ENCODE data around the gene SPOCK1. TPM values are rescaled to one million over a fixed set of nuclear protein-coding genes. Genes with fewer than 3 reads are reported as not detected.

The SPOCK1 gene
- total and polyA plus RNA-seq, 3 donors from 2014 or later = 63.8 to 111 (median 101) TPM

DNA sequence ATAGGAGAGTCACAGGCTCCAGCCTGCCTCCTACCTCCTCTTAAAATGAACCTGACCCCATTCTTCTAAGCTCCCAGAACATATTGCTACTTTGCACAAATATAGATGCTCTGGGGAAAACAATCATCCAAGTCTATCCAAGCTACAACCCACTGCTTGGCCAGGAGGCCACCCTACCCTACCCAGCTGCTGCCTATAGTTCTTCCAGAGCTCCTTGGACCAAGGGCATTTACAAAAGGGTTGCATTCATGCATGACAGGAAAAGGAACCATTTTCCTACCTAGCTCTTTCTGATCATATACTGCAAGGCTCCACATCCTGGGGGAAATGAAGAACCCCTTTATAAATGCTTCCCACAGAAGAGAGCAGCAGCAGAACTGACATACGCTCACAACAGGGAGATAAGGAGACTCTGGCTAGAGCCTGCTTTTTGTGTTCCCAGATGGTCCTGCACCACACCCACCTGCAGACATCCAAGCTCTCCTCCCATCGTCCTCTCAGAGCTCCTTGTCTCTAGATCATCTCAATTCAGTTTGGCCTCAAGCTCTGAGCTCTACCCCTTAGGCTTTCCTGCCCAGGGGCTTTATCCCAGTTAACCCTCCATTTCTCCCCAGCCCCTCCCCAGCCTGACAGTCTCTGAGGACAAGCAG lies 185.5 kb downstream of the SPOCK1 start:
- 56 to 60% methylated on average over 2 of the region's 2 CpGs for WGBS, 2 donors
- Histone ChIP-seq H3K4me1 (peaks cover 14% of the 10 kb centered on the region), H3K27ac (no peak overlapping the region), H3K36me3 (ENCODE audit: low read depth, missing control alignments) (no peaks in the 10 kb centered on the region), H3K9me3 (no peaks in the 10 kb centered on the region), H3K4me3 (no peak overlapping the region), H3K27me3 (no peaks in the 10 kb centered on the region)
- no peak for TF ChIP-seq POLR2A (IDR thresholded peaks at IDR 0.05)
- TF ChIP-seq, protein P1, sequence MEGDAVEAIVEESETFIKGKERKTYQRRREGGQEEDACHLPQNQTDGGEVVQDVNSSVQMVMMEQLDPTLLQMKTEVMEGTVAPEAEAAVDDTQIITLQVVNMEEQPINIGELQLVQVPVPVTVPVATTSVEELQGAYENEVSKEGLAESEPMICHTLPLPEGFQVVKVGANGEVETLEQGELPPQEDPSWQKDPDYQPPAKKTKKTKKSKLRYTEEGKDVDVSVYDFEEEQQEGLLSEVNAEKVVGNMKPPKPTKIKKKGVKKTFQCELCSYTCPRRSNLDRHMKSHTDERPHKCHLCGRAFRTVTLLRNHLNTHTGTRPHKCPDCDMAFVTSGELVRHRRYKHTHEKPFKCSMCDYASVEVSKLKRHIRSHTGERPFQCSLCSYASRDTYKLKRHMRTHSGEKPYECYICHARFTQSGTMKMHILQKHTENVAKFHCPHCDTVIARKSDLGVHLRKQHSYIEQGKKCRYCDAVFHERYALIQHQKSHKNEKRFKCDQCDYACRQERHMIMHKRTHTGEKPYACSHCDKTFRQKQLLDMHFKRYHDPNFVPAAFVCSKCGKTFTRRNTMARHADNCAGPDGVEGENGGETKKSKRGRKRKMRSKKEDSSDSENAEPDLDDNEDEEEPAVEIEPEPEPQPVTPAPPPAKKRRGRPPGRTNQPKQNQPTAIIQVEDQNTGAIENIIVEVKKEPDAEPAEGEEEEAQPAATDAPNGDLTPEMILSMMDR (IDR thresholded peaks at IDR 0.05) = no peak
- intact Hi-C loops (cut with DNase I; ENCODE audit: low total_unique reads) = no loop called here
- DNase-seq = no peak

- DNase-seq = no peak
- WGBS, 2 donors = 87 to 90% methylated on average over 2 of the region's 2 CpGs
- H3K9me3 ChIP-seq = no peaks in the 10 kb centered on the region
- H3K4me3 ChIP-seq = no peak overlapping the region
- H3K36me3 ChIP-seq (ENCODE audit: low read depth, missing control alignments) = no peaks in the 10 kb centered on the region
- no peak overlapping the region for H3K27ac ChIP-seq
- H3K4me1 ChIP-seq = peaks cover 14% of the 10 kb centered on the region
- no peaks in the 10 kb centered on the region for H3K27me3 ChIP-seq
- TF ChIP-seq, protein P1 (IDR thresholded peaks at IDR 0.05) = no peak
- no peak for TF ChIP-seq POLR2A (IDR thresholded peaks at IDR 0.05)
- intact Hi-C loops (cut with DNase I; ENCODE audit: low total_unique reads) = no loop called here
Observed at GRCh38 chr5:137312011-137312410, 187.1 kb downstream of the SPOCK1 start.

DNA sequence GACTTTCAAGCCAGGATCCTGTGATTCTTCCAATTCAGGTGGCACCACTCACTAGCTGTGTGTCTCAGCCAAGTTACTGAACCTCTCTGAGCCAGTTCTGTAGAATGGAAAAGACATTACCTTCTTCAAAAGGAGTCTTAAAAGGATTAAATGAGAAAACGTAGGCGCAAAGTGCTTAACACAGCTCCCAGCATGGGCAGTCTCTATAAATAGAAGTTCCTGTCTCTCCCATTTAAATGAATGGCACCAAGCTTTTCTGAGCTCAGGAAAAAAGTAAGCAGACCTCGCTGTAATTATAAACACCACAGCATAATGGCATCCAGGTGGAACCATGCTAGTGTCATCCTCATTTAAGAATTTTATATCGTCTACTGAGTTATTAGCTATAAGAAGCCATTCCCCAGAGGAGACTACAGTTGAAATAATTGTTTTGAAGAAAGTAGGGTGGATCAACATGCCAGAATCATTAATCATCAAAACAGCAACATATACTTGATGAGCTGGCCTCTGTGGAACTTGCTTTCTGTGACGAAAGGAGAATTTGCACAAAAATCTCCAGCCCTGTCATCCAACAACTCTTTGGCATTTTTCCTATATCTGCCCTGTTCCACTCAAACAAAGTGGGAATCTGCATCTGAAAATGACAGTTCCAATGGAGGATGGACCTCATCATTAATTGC lies 188.9 kb downstream of the SPOCK1 start:
- Histone ChIP-seq H3K27ac (no peak overlapping the region), H3K36me3 (ENCODE audit: low read depth, missing control alignments) (no peaks in the 10 kb centered on the region), H3K9me3 (no peaks in the 10 kb centered on the region), H3K4me1 (no peaks in the 10 kb centered on the region), H3K27me3 (no peaks in the 10 kb centered on the region), H3K4me3 (no peak overlapping the region)
- 81 to 85% methylated on average over 5 of the region's 5 CpGs for WGBS, 2 donors
- intact Hi-C loops (cut with DNase I; ENCODE audit: low total_unique reads) = no loop called here
- DNase-seq = no peak
- TF ChIP-seq, protein P1 (IDR thresholded peaks at IDR 0.05) = no peak
- no peak for TF ChIP-seq POLR2A (IDR thresholded peaks at IDR 0.05)

- no peaks in the 10 kb centered on the region for H3K27me3 ChIP-seq
- no peak for DNase-seq
- no peaks in the 10 kb centered on the region for H3K4me1 ChIP-seq
- intact Hi-C loops (cut with DNase I; ENCODE audit: low total_unique reads) = no loop called here
- H3K4me3 ChIP-seq = no peak overlapping the region
- 88 to 93% methylated on average over 2 of the region's 2 CpGs for WGBS, 2 donors
- no peak overlapping the region for H3K27ac ChIP-seq
- TF ChIP-seq, protein P1 (IDR thresholded peaks at IDR 0.05) = no peak
- no peak for TF ChIP-seq POLR2A (IDR thresholded peaks at IDR 0.05)
- H3K9me3 ChIP-seq = no peaks in the 10 kb centered on the region
- H3K36me3 ChIP-seq (ENCODE audit: low read depth, missing control alignments) = no peaks in the 10 kb centered on the region
Observed at GRCh38 chr5:137309290-137309689, 189.8 kb downstream of the SPOCK1 start.
